Measurements from ENCODE around the gene MYO6. TPM values are rescaled to one million over a fixed set of nuclear protein-coding genes. Genes with fewer than 3 reads are reported as not detected.

The MYO6 gene
- total RNA-seq, 1 experiment from 2014 or later, result 44.1 TPM

GRCh38 chr6:75853806-75854205 is 104.8 kb downstream of the MYO6 start:
- Histone ChIP-seq H3K4me3 (replicated peaks in 1 of 2; ENCODE audit: low read depth in 1 of 2, low read length in 2 of 2) (no peak overlapping the region), H3K79me2 (ENCODE audit: insufficient read depth, low read length) (no peaks in the 10 kb centered on the region), H3K9ac (ENCODE audit: low read length) (no peak overlapping the region), H4K20me1 (ENCODE audit: insufficient read depth) (0 out of 2 replicates have a peak, but pooled peaks cover 6% of the 10 kb centered on the region), H3K27ac (ENCODE audit: low read depth, low read length) (no peak overlapping the region), H3K9me2 (ENCODE audit: insufficient read depth) (no peaks in the 10 kb centered on the region), H3K36me3 (ENCODE audit: control insufficient read depth in 1 of 2, insufficient read depth in 2 of 2, low read length in 2 of 2) (peaks cover 0 to 3% of the 10 kb centered on the region in 2 experiments; a peak in 1 of 4 replicates), H3K4me2 (ENCODE audit: low read length) (no peak overlapping the region), H3K27me3 (ENCODE audit: insufficient read depth, low read length) (no peaks in the 10 kb centered on the region), H3K4me1 (ENCODE audit: control insufficient read depth in 1 of 2, insufficient read depth in 2 of 2, low read length in 2 of 2) (peaks cover 30 to 31% of the 10 kb centered on the region in 2 experiments), H2AFZ (ENCODE audit: low read depth, low read length, poor library complexity, severe bottlenecking) (no peak overlapping the region), H3K9me3 (ENCODE audit: control insufficient read depth in 1 of 2, insufficient read depth in 1 of 2, low read depth in 1 of 2, low read length in 2 of 2) (no peaks in the 10 kb centered on the region)
- DNase-seq (ENCODE audit: low read depth, low spot score) (no peak), ATAC-seq (no peak)
- no TSS peak for BruUV-seq (replicated peaks)
- CTCF ChIA-PET, result no interaction called here
- intact Hi-C loops (cut with micrococcal nuclease), result no loop called here
- POLR2A ChIA-PET, result no interaction called here
- TF ChIP-seq CEBPB (IDR thresholded peaks at IDR 0.05; ENCODE audit: low read depth) (no peak), ZNF274 (IDR thresholded peaks at IDR 0.05; ENCODE audit: low read depth, low read length) (no peak), ZBTB33 (IDR thresholded peaks at IDR 0.05; ENCODE audit: extremely low read depth, insufficient replicate concordance, low read length) (no peak), POLR2A (IDR thresholded peaks at IDR 0.05; ENCODE audit: borderline replicate concordance, extremely low read depth, insufficient read depth, insufficient read length) (no peak), FOSL1 (IDR thresholded peaks at IDR 0.05; ENCODE audit: low read depth) (no peak), CTCF (IDR thresholded peaks at IDR 0.05 in 2 of 3, conservative IDR thresholded peaks at IDR 0.05 in 1 of 3; ENCODE audit: borderline replicate concordance in 1 of 3, insufficient read depth in 1 of 3, low read depth in 2 of 3, low read length in 2 of 3) (no peak), TCF7L2 (IDR thresholded peaks at IDR 0.05; ENCODE audit: borderline replicate concordance, extremely low read depth, insufficient read depth, insufficient read length) (no peak), ZFX (IDR thresholded peaks at IDR 0.05) (no peak), YY1 (IDR thresholded peaks at IDR 0.05; ENCODE audit: extremely low read depth, insufficient replicate concordance, low read depth, low read length) (no peak)
- RAD21 ChIA-PET (ENCODE audit: low non-redundant PET in 1 of 2, low total read pairs in 2 of 2, uncharacterized antibody in 2 of 2, unreplicated experiment in 2 of 2), result no interaction called here

All from HCT116 (cell line).